A549 (cell line): ENCODE data around the gene TEX51. TPM values are rescaled to one million over a fixed set of nuclear protein-coding genes. Genes with fewer than 3 reads are reported as not detected.

ENCODE experiments used
- ATAC-seq, 2 experiments: fragments of 200-7000 bp in 1 of 2; fragments of >200 bp in 1 of 2; cut with Nextera tagmentation in 1 of 2; cut with Tn5 transposase in 1 of 2; 3 replicates each; pipeline versions ENCODE4 v1.8.0 to v1.9.1; 2018 to 2020; ENCODE audit warnings: mild to moderate bottlenecking in 1 of 2, moderate library complexity in 1 of 2
- CTCF ChIA-PET: fragments of 300-600 bp; sonication (Branson Sonifier 250); formaldehyde crosslinking; extraction: SDS; loops from one replicate; lab custom pipeline; 2021; ENCODE audit warnings: antibody characterized with exemption, inconsistent platforms; lab: Yijun Ruan, JAX
- POLR2A ChIA-PET: fragments of 350-600 bp; formaldehyde crosslinking; extraction: SDS; loops from one replicate; lab custom pipeline; 2021; ENCODE audit warnings: antibody characterized with exemption, inconsistent platforms; lab: Yijun Ruan, JAX
- DNase-seq, 2 experiments: peaks; one replicate each; pipeline versions ENCODE4 v3.0.0 to v3.0.0-alpha.2; 2011 to 2016; ENCODE audit warnings: low read depth in 1 of 2, low spot score in 1 of 2
- FAIRE-seq: peaks from 2 replicates; lab custom pipeline; 2011; peaks lifted over from hg19 to GRCh38; lab: Jason Lieb, UNC
- H3K27ac ChIP-seq, 2 experiments: fragments of >200 bp; sonication (Bioruptor Twin); formaldehyde crosslinking; 3 replicates each; pipeline ENCODE4 v1.5.1; 2016 to 2017
- H3K4me1 ChIP-seq: fragments of >200 bp; sonication (Bioruptor Twin); formaldehyde crosslinking; 3 replicates; pipeline ENCODE4 v1.6.1; 2016
- H3K4me2 ChIP-seq: fragments of >200 bp; sonication (Bioruptor Twin); formaldehyde crosslinking; 3 replicates; pipeline ENCODE4 v1.6.1; 2016
- H3K4me3 ChIP-seq: fragments of >200 bp; sonication (Bioruptor Twin); formaldehyde crosslinking; 3 replicates; pipeline ENCODE4 v1.5.1; 2016
- H3K9me3 ChIP-seq: fragments of >200 bp; sonication (Bioruptor Twin); formaldehyde crosslinking; 3 replicates; pipeline ENCODE4 v1.6.1; 2016
- BHLHE40 ChIP-seq: IDR thresholded peaks from 2 replicates; pipeline ENCODE4 v1.6.1; 2012; ENCODE audit warnings: low read depth, low read length, inconsistent platforms
- CBX2 ChIP-seq: fragments of 200-600 bp; sonication (generic); IDR thresholded peaks from 2 replicates; pipeline ENCODE4 v1.6.1; 2016; ENCODE audit warnings: low read depth, mild to moderate bottlenecking, borderline replicate concordance
- CEBPB ChIP-seq, 2 experiments: fragments of >200 bp in 1 of 2; sonication (Bioruptor Twin) in 1 of 2; formaldehyde crosslinking in 1 of 2; IDR thresholded peaks; 2 replicates each; pipeline ENCODE4 v1.6.1; 2012 to 2016
- CHD2 ChIP-seq: fragments of 150-350 bp; IDR thresholded peaks from 2 replicates; pipeline ENCODE4 v1.6.1; 2014; ENCODE audit warnings: low read length; ENCODE audit not compliant: partially characterized antibody
- CTCF ChIP-seq: fragments of >200 bp; sonication (Bioruptor Twin); formaldehyde crosslinking; IDR thresholded peaks from 3 replicates; pipeline ENCODE4 v1.5.1; 2016
- E2F6 ChIP-seq: IDR thresholded peaks from 2 replicates; pipeline ENCODE4 v1.6.1; 2012; ENCODE audit warnings: low read depth, borderline replicate concordance
- EHF ChIP-seq: fragments of 250-450 bp; sonication (Bioruptor Pico); IDR thresholded peaks from 2 replicates; pipeline ENCODE4 v1.5.0; 2020; ENCODE audit warnings: mild to moderate bottlenecking
- ESRRA ChIP-seq: fragments of 150-350 bp; IDR thresholded peaks from 2 replicates; pipeline ENCODE4 v1.6.1; 2014; ENCODE audit warnings: mild to moderate bottlenecking, low read length, borderline replicate concordance
- FOSB ChIP-seq: fragments of 250-450 bp; sonication (Bioruptor Pico); IDR thresholded peaks from 2 replicates; pipeline ENCODE4 v1.5.0; 2020; ENCODE audit warnings: mild to moderate bottlenecking, moderate library complexity
- HDAC2 ChIP-seq: fragments of 200-600 bp; sonication (generic); IDR thresholded peaks from 2 replicates; pipeline ENCODE4 v1.6.1; 2016
- HEYL ChIP-seq: fragments of 250-450 bp; sonication (Bioruptor Pico); IDR thresholded peaks from 2 replicates; pipeline ENCODE4 v1.8.0; 2021; ENCODE audit warnings: mild to moderate bottlenecking, moderate library complexity
- JUNB ChIP-seq: fragments of >200 bp; sonication (Bioruptor Twin); formaldehyde crosslinking; IDR thresholded peaks from 2 replicates; pipeline ENCODE4 v1.6.1; 2016
- KDM5A ChIP-seq: fragments of 200-600 bp; sonication (generic); IDR thresholded peaks from 2 replicates; pipeline ENCODE4 v1.6.1; 2016; ENCODE audit warnings: antibody characterized with exemption, mild to moderate bottlenecking
- MAFK ChIP-seq: fragments of 450-650 bp; IDR thresholded peaks from 2 replicates; pipeline ENCODE4 v1.6.1; 2014; ENCODE audit not compliant: partially characterized antibody
- MYC ChIP-seq: IDR thresholded peaks from 2 replicates; pipeline ENCODE4 v1.6.1; 2012; ENCODE audit warnings: mild to moderate bottlenecking, inconsistent platforms, low read length, improper control_type of control experiment, borderline replicate concordance
- REST ChIP-seq: fragments of 200-600 bp; sonication (generic); IDR thresholded peaks from 2 replicates; pipeline ENCODE4 v1.6.1; 2016; ENCODE audit warnings: antibody characterized with exemption, mild to moderate bottlenecking, moderate library complexity
- ZC3H11A ChIP-seq: fragments of 450-650 bp; IDR thresholded peaks from 2 replicates; pipeline ENCODE4 v1.6.1; 2014; ENCODE audit warnings: antibody characterized with exemption, mild to moderate bottlenecking
- WGBS: methylation state at CpG from one replicate; pipeline ENCODE4 v1.1.6; 2017; ENCODE audit errors: missing lambda C conversion rate; 5-methylcytosine and 5-hydroxymethylcytosine counted together
- polyA plus RNA-seq, 4 experiments: library from polyadenylated mRNA; depleted of rRNA in 3 of 4; stranded (reverse); fragments of >200 nt; fragmentation: RNase III in 1 of 4; extraction: RNeasy Plus Mini Kit Qiagen cat#74134 plus additional on column Dnase treatment in 1 of 4; gene quantifications; 2 replicates in 3 of 4; 3 replicates in 1 of 4; pipeline ENCODE4 v1.2.3, GENCODE V29; 2011 to 2017
- TF ChIP-seq, protein P1 (sequence below): fragments of 150-350 bp; IDR thresholded peaks from 2 replicates; pipeline ENCODE4 v1.6.1; 2014; ENCODE audit warnings: low read depth, mild to moderate bottlenecking, low read length

The TEX51 gene
- polyA plus RNA-seq, 2 of the 4 experiments (the other 2 are of a cell fraction), result not detected

- Histone ChIP-seq H3K4me3 (no peak overlapping the region), H3K9me3 (peaks cover 15% of the 10 kb centered on the region), H3K4me1 (no peaks in the 10 kb centered on the region), H3K27ac (no peak overlapping the region), H3K4me2 (no peak overlapping the region)
- 39% methylated on average over 4 of the region's 5 CpGs for WGBS
- no peak for TF ChIP-seq FOSB (CRISPR knock-in tag)
- no peak for ATAC-seq
- ChIA-PET POLR2A (no interaction called here), CTCF (no interaction called here)
- no peak for FAIRE-seq
- no peak for DNase-seq
Observed at GRCh38 chr2:126877041-126877440, 21.6 kb upstream of the TEX51 start.

DNA sequence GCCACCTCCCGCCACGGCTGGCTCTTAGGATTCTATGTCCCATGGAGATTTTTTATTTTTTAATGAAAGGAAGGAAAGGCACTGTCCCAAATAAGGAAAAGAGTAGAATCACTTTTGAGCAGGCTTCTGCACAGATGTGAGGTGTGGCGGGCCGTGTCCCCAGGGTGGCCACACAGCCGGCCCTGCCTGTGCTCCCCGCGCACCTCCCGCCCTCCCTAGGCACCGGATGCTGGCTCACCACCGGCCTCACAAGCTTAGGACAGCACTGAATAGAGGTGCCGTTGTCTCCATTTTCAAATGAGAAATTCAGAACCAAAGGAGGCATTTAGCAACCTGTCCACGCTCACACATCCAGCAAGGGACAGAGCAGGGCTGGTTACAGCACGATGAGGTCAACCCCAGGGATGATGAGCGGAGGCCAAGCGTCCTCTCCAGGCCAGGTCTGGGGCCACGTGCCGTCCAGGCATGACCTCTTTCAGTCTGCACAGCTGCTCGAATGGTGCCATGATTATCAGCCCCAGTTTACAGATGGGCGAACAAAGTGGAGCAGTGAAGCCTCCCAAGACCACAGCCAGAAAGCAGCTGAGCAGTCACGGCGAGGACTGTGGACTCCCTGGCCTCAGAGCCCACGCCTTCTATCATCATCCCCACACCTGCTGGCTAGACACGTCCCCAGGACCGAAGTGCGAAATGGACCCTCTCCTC, 20.7 kb upstream of the TEX51 start:
- no peak for FAIRE-seq
- ChIA-PET CTCF (no interaction called here), POLR2A (no interaction called here)

More for the DNA sequence above, 20.7 kb upstream of the TEX51 start:
- no peak overlapping the region for H3K4me2 ChIP-seq
- no peak overlapping the region for H3K4me3 ChIP-seq
- no peak for DNase-seq
- H3K9me3 ChIP-seq, result peaks cover 15% of the 10 kb centered on the region
- 41% methylated on average over 25 of the region's 25 CpGs for WGBS
- no peaks in the 10 kb centered on the region for H3K4me1 ChIP-seq
- peak; percentile 25 to 40; a peak in 3 of 6 replicates for ATAC-seq
- no peak overlapping the region for H3K27ac ChIP-seq
- TF ChIP-seq KDM5A (no peak), HEYL (no peak), CTCF (no peak), HDAC2 (no peak), CEBPB (IDR thresholded peaks at IDR 0.05) (no peak), BHLHE40 (no peak), MYC (no peak), ESRRA (no peak), ZC3H11A (no peak), E2F6 (no peak), JUNB (no peak), CHD2 (no peak), MAFK (no peak), EHF (CRISPR knock-in tag) (no peak), CBX2 (no peak), REST (no peak)
- TF ChIP-seq, protein P1, sequence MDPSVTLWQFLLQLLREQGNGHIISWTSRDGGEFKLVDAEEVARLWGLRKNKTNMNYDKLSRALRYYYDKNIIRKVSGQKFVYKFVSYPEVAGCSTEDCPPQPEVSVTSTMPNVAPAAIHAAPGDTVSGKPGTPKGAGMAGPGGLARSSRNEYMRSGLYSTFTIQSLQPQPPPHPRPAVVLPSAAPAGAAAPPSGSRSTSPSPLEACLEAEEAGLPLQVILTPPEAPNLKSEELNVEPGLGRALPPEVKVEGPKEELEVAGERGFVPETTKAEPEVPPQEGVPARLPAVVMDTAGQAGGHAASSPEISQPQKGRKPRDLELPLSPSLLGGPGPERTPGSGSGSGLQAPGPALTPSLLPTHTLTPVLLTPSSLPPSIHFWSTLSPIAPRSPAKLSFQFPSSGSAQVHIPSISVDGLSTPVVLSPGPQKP, result no peak
